ENCODE results near the gene FGD2. TPM values are rescaled to one million over a fixed set of nuclear protein-coding genes. Genes with fewer than 3 reads are reported as not detected.

The FGD2 gene
- total RNA-seq, 2 experiments from 2014 or later: 1.2 TPM

- Mint-ChIP-seq H3K4me3 (no peak overlapping the region), H3K4me1 (ENCODE audit: low read depth) (peaks cover 11% of the 10 kb centered on the region), H3K36me3 (ENCODE audit: low read depth) (no peaks in the 10 kb centered on the region), H3K9me3 (no peaks in the 10 kb centered on the region), H3K27ac (no peak overlapping the region), H3K27me3 (no peaks in the 10 kb centered on the region)
- no peaks in the 10 kb centered on the region for H3K9me3 ChIP-seq (ENCODE audit: control insufficient read depth in 1 of 2, insufficient read depth in 1 of 2, low read length in 2 of 2)
- H3K4me1 ChIP-seq (ENCODE audit: insufficient read depth, low read length): peaks cover 21% of the 10 kb centered on the region
- no peaks in the 10 kb centered on the region for H3K27me3 ChIP-seq (ENCODE audit: control insufficient read depth in 1 of 2, insufficient read depth in 2 of 2, low read length in 2 of 2)
- intact Hi-C loops (cut with DNase I, micrococcal nuclease): loop anchor here (10.0 kb wide), 2 partner anchors 304 to 386 kb away; no protein-coding TSS in a partner anchor
- CTCF ChIA-PET: no interaction called here
- H3K27ac ChIP-seq (ENCODE audit: low read depth in 1 of 2, low read length in 2 of 2): no peak overlapping the region
- DNase-seq (no peak), ATAC-seq (ENCODE audit: poor library complexity) (no peak)
- no peak overlapping the region for H3K4me3 ChIP-seq (ENCODE audit: low read length)
- no peaks in the 10 kb centered on the region for H3K36me3 ChIP-seq (ENCODE audit: insufficient read depth, low read length)
- TF ChIP-seq CTCF (IDR thresholded peaks at IDR 0.05): no peak
- POLR2A ChIA-PET: interaction anchor here (0.6 to 1.4 kb wide), 2 partner anchors 24 to 128 kb away, joined by 3 to 4 read pairs; partner anchors contain the start of gene MTCH1
These were observed 5.0 kb downstream of the FGD2 start for GRCh38 chr6:37010402-37010892.

- H3K4me1 ChIP-seq (ENCODE audit: insufficient read depth, low read length): peaks cover 7% of the 10 kb centered on the region
- ChIA-PET CTCF (no interaction called here), POLR2A (interaction anchor here (1.4 kb wide), 1 partner anchor 26 kb away, joined by 4 read pairs; the partner anchor contains the start of gene MTCH1)
- no peak overlapping the region for H3K27ac ChIP-seq (ENCODE audit: low read depth in 1 of 2, low read length in 2 of 2)
- H3K9me3 ChIP-seq (ENCODE audit: control insufficient read depth in 1 of 2, insufficient read depth in 1 of 2, low read length in 2 of 2): no peaks in the 10 kb centered on the region
- Mint-ChIP-seq H3K4me3 (no peak overlapping the region), H3K27ac (no peak overlapping the region), H3K9me3 (no peaks in the 10 kb centered on the region), H3K4me1 (ENCODE audit: low read depth) (peaks cover 1% of the 10 kb centered on the region), H3K36me3 (ENCODE audit: low read depth) (no peaks in the 10 kb centered on the region), H3K27me3 (no peaks in the 10 kb centered on the region)
- no peak for ATAC-seq (ENCODE audit: poor library complexity)
- H3K4me3 ChIP-seq (ENCODE audit: low read length): no peak overlapping the region
- H3K27me3 ChIP-seq (ENCODE audit: control insufficient read depth in 1 of 2, insufficient read depth in 2 of 2, low read length in 2 of 2): no peaks in the 10 kb centered on the region
- intact Hi-C loops (cut with DNase I, micrococcal nuclease): loop anchor here (10.0 kb wide), 2 partner anchors 303 to 387 kb away; no protein-coding TSS in a partner anchor
- no peaks in the 10 kb centered on the region for H3K36me3 ChIP-seq (ENCODE audit: insufficient read depth, low read length)
- no peak for DNase-seq
- no peak for TF ChIP-seq CTCF (IDR thresholded peaks at IDR 0.05)
These were observed 6.4 kb downstream of the FGD2 start for GRCh38 chr6:37011656-37012378.

GRCh38 chr6:37013516-37014491, 8.3 kb downstream of the FGD2 start:
- H3K27ac Mint-ChIP-seq: no peak overlapping the region
- H3K36me3 Mint-ChIP-seq (ENCODE audit: low read depth): no peaks in the 10 kb centered on the region
- intact Hi-C loops (cut with DNase I, micrococcal nuclease): loop anchor here (10.0 kb wide), 2 partner anchors 301 to 389 kb away; no protein-coding TSS in a partner anchor
- no peak overlapping the region for H3K4me3 ChIP-seq (ENCODE audit: low read length)
- ChIA-PET POLR2A (no interaction called here), CTCF (interaction anchor here (1.3 kb wide), 1 partner anchor 159 kb away, joined by 3 read pairs; no protein-coding TSS in a partner anchor)
- H3K27me3 ChIP-seq (ENCODE audit: control insufficient read depth in 1 of 2, insufficient read depth in 2 of 2, low read length in 2 of 2): no peaks in the 10 kb centered on the region
- H3K4me3 Mint-ChIP-seq: no peak overlapping the region
- H3K27ac ChIP-seq (ENCODE audit: low read depth in 1 of 2, low read length in 2 of 2): no peak overlapping the region
- DNase-seq (no peak), ATAC-seq (ENCODE audit: poor library complexity) (no peak)
- H3K4me1 Mint-ChIP-seq (ENCODE audit: low read depth): peaks cover 11% of the 10 kb centered on the region
- H3K4me1 ChIP-seq (ENCODE audit: insufficient read depth, low read length): peaks cover 13% of the 10 kb centered on the region
- no peaks in the 10 kb centered on the region for H3K27me3 Mint-ChIP-seq
- H3K9me3 ChIP-seq (ENCODE audit: control insufficient read depth in 1 of 2, insufficient read depth in 1 of 2, low read length in 2 of 2): no peaks in the 10 kb centered on the region
- no peaks in the 10 kb centered on the region for H3K9me3 Mint-ChIP-seq
- TF ChIP-seq CTCF (IDR thresholded peaks at IDR 0.05): no peak
- no peaks in the 10 kb centered on the region for H3K36me3 ChIP-seq (ENCODE audit: insufficient read depth, low read length)
